Measurements from ENCODE around the gene BEX5.

BEX5 gene

GRCh38 chrX:102113367-102113766 lies 42.4 kb downstream of the BEX5 start:
- no peak for TF ChIP-seq CTCF (IDR thresholded peaks at IDR 0.05; ENCODE audit: insufficient read depth, low read length, poor library complexity, severe bottlenecking)
- DNase-seq (ENCODE audit: extremely low read depth, insufficient read length) = no peak

More at GRCh38 chrX:102113367-102113766, 42.4 kb downstream of the BEX5 start:
- H3K36me3 ChIP-seq (ENCODE audit: control insufficient read depth, insufficient read depth, low read length) = no peaks in the 10 kb centered on the region
- no peak overlapping the region for H3K4me3 ChIP-seq (replicated peaks; ENCODE audit: low read depth, low read length)
- H3K27me3 ChIP-seq (replicated peaks; ENCODE audit: control insufficient read depth, insufficient read depth, low read length) = no peaks in the 10 kb centered on the region

All from GM06990 (cell line).